ENCODE data around the gene TMPRSS7.
A peak's percentile ranks its signal among the peaks of the same experiment; 100 is the strongest.

The TMPRSS7 gene, protein sequence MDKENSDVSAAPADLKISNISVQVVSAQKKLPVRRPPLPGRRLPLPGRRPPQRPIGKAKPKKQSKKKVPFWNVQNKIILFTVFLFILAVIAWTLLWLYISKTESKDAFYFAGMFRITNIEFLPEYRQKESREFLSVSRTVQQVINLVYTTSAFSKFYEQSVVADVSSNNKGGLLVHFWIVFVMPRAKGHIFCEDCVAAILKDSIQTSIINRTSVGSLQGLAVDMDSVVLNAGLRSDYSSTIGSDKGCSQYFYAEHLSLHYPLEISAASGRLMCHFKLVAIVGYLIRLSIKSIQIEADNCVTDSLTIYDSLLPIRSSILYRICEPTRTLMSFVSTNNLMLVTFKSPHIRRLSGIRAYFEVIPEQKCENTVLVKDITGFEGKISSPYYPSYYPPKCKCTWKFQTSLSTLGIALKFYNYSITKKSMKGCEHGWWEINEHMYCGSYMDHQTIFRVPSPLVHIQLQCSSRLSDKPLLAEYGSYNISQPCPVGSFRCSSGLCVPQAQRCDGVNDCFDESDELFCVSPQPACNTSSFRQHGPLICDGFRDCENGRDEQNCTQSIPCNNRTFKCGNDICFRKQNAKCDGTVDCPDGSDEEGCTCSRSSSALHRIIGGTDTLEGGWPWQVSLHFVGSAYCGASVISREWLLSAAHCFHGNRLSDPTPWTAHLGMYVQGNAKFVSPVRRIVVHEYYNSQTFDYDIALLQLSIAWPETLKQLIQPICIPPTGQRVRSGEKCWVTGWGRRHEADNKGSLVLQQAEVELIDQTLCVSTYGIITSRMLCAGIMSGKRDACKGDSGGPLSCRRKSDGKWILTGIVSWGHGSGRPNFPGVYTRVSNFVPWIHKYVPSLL

DNA sequence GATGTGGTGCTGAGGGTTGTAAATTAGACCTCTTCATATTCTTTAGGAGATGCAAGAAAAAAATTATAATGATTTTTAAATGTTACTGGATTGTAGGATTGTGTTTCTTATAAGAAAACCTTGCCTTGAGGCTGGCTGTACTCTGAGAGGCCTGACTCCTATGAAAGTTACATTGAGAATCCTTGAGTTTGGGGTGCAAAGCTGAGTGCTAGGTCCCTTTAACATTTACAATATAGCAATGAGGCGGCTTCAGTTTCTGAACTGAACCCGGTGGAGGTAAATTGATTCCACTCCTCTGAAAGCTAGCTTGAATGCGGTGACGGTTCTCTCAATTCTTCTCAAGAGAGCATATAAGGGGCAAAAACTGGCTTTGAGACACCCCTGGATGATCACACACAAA, at the start of gene TMPRSS7:
TMPRSS7 (plus strand) TSS at position 301 of the 400 bp plus-strand sequence. CDS start 110 bp downstream, outside the sequence.
- DNase-seq (ENCODE audit: low read depth in 2 of 2) = no peak

DNA sequence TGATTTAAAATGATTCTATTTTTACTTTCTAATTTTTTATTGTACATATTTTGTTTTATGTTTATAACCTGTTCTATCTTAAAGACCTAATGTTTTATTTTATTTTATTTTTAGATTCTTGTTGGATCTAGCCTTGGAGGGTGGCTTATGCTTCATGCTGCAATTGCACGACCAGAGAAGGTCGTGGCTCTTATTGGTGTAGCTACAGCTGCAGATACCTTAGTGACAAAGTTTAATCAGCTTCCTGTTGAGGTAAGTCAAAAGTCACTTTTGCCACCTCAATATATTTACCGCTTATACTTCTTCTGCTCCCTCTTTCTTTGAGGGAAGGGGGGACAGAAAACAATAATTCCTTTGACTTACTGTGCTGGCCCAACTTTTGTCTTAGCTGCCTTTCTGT, 47.7 kb upstream of the TMPRSS7 start:
- no peak for DNase-seq (ENCODE audit: low read depth in 2 of 2)

DNA sequence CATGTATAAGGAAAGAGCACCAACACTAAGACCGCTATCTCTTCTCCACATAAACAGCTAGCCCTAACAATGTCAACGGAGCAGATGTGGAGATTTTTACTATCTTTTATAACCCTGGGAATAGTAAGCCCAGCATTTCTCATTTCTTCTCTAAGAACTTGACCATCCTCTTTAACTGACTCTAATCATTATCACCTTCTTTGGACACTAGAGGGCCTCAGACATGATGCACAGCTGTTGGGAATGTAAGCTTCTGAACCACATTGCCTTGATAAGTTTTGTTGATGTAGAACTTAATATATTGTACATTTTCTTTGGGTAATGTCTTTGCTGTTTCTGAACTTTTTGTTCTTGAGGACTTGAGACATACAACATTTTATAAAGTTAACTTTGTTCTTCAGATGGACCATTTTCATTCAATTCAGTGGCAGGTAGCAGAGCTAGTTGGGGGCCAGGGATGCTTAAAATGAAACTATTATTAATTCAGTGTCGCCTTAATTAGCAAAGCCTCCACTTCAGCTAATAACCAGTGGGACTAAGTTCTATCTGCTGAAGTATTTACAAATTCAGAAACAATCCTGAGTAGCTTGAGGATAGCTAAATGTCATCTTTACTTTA, 45.4 kb upstream of the TMPRSS7 start:
- DNase-seq (ENCODE audit: low read depth in 2 of 2) = peak; percentile 48 to 49

DNA sequence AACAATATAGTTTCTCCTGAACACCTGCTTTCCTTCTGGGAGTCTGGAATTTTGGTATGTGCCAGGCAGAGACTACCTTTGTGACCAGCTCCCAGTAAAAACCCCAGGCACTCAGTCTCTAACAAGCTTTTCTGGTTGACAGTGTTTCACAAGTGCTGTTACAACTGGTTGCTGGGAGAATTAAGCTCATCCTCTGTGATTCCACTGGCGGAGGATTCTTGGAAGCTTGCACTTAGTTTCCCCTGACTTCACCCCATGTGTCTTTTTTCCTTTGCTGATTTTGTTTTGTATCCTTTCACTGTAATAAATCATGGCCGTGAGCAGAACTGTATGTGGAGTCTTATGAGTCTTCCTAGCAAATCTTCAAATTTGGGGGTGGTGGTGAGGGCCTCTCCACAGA, 41.5 kb upstream of the TMPRSS7 start:
- no peak for DNase-seq (ENCODE audit: low read depth in 2 of 2)

DNA sequence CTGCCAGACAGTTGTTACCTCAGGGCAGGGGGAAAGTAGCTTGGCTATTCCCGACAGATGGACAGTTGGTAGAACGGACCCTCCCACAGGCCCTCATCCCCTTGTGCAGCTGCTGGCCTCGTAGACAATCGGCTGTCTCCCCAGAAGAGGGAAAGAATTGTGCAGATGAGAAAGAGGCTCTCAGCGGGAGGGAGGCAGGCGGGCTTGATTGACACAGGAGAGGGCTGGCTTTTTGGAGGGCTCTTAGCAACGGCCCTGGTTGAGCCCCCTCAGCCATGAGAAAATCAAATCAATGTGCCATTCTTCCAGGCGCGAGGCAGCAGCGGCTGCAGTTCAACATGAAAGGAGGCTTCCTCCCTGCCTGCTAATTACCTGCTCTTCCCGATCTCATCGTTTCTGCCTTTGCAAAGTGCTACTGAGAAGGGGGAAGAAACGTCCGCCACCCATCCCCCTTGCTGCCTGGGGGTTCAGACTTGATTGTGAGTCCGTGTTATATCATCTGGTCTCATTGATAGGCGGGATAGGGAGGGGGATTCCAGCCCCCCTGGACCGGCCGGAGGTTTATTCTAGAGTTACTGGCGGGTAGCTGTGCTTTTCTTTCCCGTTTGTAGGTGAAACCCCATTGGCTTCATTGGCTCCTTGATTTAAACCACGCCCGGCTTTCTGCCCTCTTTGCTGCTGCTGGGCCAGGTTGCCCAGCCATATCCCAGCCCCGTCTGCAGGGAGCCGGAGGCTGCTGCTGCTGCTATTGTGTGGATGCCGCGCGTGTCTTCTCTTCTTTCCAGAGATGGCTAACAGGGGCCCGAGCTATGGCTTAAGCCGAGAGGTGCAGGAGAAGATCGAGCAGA, 35.7 kb upstream of the TMPRSS7 start, which contains the start of gene TAGLN3:
TAGLN3 (plus strand) TSS at position 287 of the 848 bp plus-strand sequence; CDS start at position 788, 501 bp downstream.
- no peak for DNase-seq (ENCODE audit: low read depth in 2 of 2)

DNA sequence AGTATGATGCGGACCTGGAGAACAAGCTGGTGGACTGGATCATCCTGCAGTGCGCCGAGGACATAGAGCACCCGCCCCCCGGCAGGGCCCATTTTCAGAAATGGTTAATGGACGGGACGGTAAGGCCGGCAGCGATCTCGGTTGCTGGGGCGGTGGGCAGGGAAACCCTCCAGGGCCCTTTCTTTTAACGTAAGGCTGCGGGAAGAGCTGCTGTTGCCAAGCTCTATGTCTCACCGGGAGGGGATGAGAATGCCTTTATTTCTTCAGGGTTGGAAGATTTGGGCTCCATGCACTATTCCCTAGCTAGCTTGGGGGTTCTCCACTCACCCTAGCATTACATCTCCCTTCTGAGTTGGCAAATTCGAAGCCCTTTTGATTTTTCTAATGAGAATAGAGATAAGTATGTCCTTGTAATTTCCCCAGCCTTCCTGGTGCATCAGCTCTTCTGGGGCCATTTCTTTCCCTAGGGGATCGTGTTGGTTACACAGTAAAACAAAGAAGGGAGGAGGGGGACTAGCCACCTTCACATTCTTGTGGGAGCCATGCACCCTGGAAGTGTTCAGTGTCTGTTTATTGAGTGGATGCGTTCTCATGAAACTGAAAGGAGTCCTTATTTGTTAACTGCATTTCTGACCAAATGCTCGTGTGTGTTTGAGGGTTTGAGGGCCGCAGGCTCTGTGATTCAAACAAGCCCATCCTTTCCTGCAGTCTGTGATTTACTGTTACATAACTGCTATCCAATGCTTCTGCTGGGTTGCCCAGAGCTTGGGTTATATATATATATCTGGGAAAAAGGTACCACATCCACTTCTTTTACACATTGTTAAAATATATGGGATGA, 34.8 kb upstream of the TMPRSS7 start:
- no peak for DNase-seq (ENCODE audit: low read depth in 2 of 2)

DNA sequence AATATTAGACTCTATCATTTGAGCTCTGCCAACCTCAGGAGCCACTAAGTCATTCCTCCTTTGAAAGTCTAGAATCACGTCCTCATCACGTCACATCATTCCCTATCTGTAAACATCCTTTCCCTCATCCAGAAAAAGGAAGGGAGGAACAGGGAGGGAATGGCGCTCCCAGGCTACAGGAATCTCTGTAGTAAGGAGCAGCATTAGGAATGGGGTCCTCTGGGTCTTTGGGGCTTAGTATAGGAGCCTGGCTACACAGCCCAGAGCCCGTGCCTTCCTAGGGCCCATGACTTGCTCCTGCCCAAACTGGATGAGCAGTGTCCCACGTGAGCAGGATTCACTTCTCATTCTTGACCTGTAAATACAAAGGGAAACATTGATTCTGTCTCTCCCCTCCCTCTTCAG, 34.2 kb upstream of the TMPRSS7 start:
- DNase-seq (ENCODE audit: low read depth in 2 of 2) = no peak

DNA sequence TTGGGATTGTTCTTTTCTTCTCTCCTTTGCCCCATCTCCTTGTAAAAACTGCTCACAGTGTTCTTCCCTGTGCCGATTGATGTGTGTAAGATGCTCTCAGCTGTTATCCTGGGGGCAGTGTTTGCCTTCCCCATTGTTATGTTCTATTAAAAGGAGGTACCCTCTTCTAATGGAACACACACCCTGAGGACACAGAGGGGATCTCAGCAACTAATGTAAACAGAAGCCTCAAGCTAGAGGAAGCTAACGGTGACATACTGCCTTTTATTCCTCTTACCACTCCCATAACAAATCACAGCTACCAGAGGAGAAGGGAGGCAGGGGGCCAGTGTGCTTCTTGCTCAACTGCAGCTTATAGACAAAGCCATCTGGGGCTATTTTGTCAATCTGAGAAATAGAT, 33.6 kb upstream of the TMPRSS7 start:
- DNase-seq (ENCODE audit: low read depth in 2 of 2) = no peak

DNA sequence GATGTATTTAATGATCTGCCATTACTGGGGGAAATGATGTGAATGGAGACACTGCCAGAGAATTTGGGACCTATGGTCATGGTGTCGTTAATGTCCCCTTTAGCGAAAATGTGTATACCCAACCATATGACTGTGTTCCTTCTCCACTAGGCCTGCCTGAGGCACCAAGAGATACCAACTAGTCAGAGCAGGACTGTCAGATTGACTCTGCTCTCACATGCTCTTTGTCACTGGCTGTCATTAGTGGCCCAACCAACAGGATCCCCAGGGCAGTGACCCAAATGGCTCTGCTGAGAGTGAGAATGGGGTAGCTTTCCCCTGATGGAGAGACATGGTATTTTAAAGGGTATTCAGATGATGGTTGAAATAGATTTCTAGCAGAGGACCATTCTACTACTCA, 33.0 kb upstream of the TMPRSS7 start:
- no peak for DNase-seq (ENCODE audit: low read depth in 2 of 2)

DNA sequence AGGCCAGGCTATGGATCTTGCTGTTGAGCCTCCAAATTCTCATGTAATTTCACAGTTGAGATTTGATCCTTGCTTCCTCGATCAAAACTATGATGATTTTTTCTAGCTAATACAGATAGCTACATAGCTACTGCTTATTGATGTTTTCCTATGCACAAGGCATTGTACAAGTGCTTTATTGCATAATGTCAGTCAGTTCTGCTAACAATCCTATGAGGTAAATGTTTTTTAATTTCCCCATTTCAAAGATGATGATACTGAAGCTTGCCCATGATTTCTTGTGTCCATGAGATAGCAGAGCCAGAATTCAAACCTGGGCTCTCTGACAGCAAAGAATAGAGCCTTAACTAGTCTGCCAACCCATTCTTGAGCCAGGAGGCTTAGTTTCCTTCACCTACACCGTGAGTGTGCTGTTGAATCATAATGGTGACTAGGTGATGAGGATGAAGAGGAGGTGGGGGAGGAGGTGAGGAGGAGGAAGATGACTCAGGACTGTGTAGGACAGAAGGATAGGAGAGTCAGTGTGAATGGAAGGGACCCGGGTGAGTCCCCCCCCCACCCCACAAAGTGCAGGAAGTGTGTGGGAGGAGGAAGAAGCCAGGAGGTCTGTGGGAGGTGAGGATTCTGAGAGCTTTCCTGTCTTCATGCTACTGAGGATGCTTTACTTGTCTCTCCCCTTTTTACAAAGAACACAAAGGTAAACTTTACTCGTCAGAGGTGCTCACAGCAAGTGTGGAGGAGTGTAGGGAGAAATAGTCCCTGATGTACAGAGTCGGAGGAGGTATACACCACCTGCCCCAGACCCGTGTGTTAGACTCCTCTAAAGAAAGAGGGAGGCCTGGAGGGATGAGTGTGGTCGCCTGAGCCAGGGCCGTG, 32.2 kb upstream of the TMPRSS7 start:
- DNase-seq (ENCODE audit: low read depth in 2 of 2) = no peak

DNA sequence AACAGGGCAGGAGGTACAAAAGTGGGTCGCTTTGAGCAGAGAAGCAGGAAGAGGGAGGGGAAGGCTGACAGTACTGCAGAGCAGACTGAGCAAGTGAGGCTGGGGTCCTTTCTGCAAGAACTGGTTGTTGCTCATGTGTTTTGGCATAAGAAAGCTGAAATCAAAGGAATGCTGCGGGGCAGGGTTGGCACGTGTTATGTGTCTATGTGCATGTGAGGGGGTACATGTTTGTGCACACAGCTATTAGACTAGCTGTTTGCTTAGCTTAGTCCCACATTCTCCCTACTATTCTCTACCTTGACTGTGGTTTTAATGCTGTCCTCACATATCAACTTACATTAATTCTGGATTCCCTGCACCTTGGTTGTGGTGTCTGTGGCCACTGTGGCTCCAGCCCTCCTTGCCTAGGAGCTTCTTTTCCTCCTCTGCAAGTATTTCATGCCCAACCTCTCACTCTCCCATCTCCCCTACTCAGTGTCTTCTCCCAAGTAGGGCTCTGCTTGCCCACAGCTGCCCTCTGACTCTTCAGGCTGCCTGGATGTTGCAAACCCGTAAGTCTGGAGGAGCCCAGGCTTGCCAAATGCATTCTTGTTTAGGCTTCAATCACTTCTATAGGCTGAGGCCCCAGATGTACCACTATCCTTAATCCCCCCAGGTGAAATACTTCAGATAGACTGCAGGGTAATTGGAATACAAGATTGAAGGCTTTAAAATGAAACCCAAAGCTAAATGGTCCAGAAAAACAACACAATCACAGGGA, 31.0 kb upstream of the TMPRSS7 start:
- DNase-seq (ENCODE audit: low read depth in 2 of 2) = no peak

DNA sequence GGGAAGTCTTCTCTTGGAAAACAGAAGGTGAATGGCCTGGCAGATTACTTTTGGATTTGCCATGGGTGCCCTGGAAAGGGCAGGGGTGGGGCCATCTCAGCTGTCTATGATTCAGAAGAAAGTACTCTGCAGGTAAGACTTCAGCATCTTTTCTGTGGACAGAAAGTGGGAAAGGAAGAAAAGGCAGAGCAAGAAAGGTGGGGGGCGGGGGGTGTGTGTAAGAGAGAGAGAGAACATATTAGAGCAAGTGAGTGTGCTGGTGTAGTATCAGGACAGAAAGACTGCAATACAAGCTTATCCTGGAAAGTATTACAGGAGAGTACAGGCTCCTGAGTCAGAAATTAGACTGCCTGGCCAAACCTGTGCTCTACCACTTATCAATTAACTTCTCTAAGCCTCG, 30.3 kb upstream of the TMPRSS7 start:
- DNase-seq (ENCODE audit: low read depth in 2 of 2) = no peak

DNA sequence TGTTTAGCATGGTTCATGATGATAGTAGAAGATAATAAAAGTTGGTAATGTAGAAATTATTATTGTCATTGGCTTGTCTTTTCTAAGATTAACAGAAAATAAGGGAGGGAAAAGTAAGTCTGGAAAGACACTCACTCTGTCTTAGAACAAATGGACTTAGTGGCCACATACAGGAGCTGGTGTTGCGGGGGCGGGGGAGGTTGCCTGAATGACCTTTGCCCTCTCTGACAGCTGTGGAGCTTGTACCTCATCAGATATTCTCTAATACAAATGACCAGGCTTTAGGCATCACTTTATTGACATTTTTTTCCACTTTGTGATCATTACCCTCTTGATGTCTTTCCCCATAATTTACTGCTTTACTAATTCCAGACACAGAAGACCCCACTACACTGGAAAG, 29.9 kb upstream of the TMPRSS7 start:
- DNase-seq (ENCODE audit: low read depth in 2 of 2) = no peak

DNA sequence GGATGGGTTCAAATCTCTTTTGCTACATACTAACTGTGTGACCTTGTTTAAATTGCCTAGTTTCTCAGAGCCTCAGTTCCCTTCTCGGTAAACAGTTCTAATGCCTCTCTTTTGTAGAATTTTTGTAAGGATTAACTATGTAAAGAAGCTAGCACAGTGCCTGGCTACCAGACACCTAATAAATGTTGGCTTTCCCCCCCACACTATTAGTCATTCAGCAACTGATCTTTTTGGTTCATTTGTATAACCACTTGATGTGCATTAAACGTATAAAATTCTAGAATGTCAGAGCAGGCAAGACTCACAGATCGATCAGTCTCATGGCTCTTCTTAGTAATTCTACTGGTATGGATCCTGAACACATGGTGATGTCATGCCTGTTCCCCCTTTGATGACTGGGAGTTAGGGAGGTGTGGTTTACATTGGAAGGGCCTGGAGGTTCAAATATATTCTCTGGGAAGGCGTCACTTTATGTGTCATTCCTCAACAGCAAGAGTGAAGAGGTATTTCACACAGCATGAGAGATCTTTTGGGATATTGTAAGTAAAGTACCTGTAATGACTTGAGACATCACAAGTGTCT, 29.4 kb upstream of the TMPRSS7 start:
- no peak for DNase-seq (ENCODE audit: low read depth in 2 of 2)

DNA sequence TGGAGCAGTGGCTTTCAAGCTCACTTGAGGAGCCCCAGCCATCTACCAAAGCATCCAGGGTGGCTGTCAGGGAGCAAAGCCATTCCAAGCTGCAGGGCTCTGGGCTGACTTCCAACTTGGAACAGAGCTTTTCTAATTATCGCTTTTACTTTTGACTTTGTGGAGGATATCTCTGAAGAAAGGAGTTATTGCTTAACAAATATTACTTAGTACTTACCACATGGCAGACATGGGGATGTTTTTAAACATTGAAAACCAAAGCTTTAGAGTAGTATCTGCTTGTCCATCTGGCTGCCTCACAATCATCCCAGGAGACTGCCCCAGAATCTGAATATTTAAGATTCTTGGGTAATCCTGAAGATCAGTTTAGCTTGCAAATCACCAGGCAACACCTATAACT, 26.9 kb upstream of the TMPRSS7 start:
- DNase-seq (ENCODE audit: low read depth in 2 of 2) = peak; percentile 81 to 83

DNA sequence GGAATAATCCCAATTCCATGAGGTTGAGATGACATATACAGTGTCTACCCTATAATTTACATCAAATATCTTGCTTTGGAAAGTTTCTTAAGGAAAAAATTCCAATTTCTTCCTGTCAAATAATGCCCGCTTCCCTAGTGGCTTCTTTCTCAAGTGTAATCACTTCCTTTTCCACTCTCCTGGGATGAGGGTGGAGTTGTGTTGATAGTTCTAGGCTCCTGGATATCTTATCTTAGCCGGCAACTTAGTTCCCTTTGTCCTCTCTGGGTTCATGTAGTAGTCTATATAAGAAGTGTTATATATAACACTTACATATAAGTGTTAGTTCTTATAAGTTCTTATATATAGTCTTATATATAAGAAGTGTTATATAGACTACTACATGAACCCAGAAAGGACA, 24.9 kb upstream of the TMPRSS7 start:
- DNase-seq (ENCODE audit: low read depth in 2 of 2) = no peak

DNA sequence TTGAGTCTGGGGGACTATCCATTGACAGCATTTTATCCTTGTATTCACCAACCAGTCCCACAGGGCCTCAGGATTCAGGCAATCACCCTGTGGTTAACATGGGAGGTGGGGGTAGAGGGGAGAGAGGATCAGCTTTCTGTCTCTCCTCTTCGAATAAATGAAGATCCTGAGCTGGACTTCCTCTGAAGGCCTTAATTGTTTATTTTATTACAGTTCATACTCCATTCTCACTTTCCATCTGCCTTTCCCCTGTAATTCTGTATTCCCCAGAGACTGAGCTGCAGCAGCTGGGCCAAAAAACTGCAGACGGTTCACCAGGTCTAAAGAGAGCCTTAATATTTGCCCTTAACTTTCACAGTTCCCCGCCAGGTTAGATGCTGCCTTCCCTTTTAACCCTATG, 23.9 kb upstream of the TMPRSS7 start:
- DNase-seq (ENCODE audit: low read depth in 2 of 2) = no peak

DNA sequence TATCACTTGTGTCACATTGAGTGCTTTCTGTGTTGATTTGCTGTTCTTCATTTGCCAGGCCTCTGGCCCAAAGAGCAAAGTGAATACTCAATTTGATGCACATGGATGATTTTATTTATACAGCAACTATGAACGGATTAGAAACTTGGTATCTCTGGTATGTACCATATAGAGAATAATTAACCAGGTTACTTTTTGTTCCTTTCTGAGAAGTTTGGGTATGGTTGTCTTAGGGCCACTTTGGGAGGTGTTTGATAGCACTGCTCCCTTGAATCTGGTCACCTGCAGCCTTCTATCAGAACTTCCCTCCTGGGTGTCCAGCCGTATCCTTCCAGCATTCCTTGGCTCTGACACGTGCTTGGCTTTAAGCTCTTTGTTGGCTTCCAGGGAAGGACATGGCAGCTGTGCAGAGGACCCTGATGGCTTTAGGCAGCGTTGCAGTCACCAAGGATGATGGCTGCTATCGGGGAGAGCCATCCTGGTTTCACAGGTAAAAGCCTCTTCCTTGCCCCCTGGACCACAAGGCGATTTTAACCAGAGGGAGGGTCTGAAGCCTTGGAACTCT, 23.1 kb upstream of the TMPRSS7 start:
- no peak for DNase-seq (ENCODE audit: low read depth in 2 of 2)
